Body of pancreas (tissue), 4 donors: ENCODE measurements around the gene TRMT61A. TPM values are rescaled to one million over a fixed set of nuclear protein-coding genes. Genes with fewer than 3 reads are reported as not detected.

Source experiments
- ATAC-seq: fragments of 150-250 bp; one replicate; pipeline ENCODE4 v1.9.1; 2016
- DNase-seq, 4 donors: peaks; one replicate each; pipeline ENCODE4 v3.0.0-alpha.2; 2019
- H3K27ac ChIP-seq, 4 donors: fragments of 200-600 bp; sonication (generic); 1 replicate in 3 of 4; 2 replicates in 1 of 4; pipeline versions ENCODE4 v1.5.1 to v1.6.1; 2016 to 2019; ENCODE audit warnings: mild to moderate bottlenecking in 1 of 4, mixed read lengths in 1 of 4, moderate library complexity in 1 of 4
- H3K27me3 ChIP-seq, 2 donors: fragments of 200-600 bp; sonication (generic); one replicate each; pipeline ENCODE4 v1.6.0; 2016; ENCODE audit warnings: mild to moderate bottlenecking in 1 of 2
- H3K36me3 ChIP-seq, 2 donors: fragments of 200-600 bp; sonication (generic); replicated peaks in 1 of 2; 2 replicates each; pipeline ENCODE4 v1.5.1; 2016; ENCODE audit warnings: low read depth in 2 of 2; ENCODE audit not compliant: insufficient read depth in 1 of 2
- H3K4me1 ChIP-seq: fragments of 200-600 bp; sonication (generic); one replicate; pipeline ENCODE4 v1.6.0; 2016
- H3K4me3 ChIP-seq, 2 donors: fragments of 200-600 bp; sonication (generic); 1 replicate in 1 of 2; 2 replicates in 1 of 2; pipeline ENCODE4 v1.5.1; 2016 to 2019
- H3K9me3 ChIP-seq, 3 donors: fragments of 200-600 bp; sonication (generic); 1 replicate in 2 of 3; 2 replicates in 1 of 3; pipeline ENCODE4 v1.5.1; 2016
- POLR2A ChIP-seq, 3 donors: fragments of 450-650 bp; IDR thresholded peaks; one replicate each; pipeline ENCODE4 v1.6.1; 2016; ENCODE audit warnings: antibody characterized with exemption in 3 of 3, mild to moderate bottlenecking in 2 of 3
- WGBS, 2 donors: methylation state at CpG; one replicate each; pipeline ENCODE4 v1.1.5; 2017; 5-methylcytosine and 5-hydroxymethylcytosine counted together
- intact Hi-C: fragments of 100-400 bp; cut with DNase I; formaldehyde crosslinking; loops from one replicate; pipeline ENCODE4 v1.15.1; 2023
- total RNA-seq, 2 donors: library from RNA; depleted of rRNA; stranded (reverse); fragments of >200 nt; gene quantifications; one replicate each; pipeline ENCODE4 v1.1.0, GENCODE V29; 2016
- TF ChIP-seq, protein P1 (sequence below), 7 experiments: fragments of 450-650 bp in 4 of 7; fragments of 200-600 bp in 3 of 7; sonication (generic) in 3 of 7; IDR thresholded peaks; one replicate each; pipeline ENCODE4 v1.5.1; 2016 to 2019; ENCODE audit warnings: antibody characterized with exemption in 7 of 7

The TRMT61A gene
- total RNA-seq, 2 donors from 2014 or later: 7.9 to 10.4 TPM

DNA sequence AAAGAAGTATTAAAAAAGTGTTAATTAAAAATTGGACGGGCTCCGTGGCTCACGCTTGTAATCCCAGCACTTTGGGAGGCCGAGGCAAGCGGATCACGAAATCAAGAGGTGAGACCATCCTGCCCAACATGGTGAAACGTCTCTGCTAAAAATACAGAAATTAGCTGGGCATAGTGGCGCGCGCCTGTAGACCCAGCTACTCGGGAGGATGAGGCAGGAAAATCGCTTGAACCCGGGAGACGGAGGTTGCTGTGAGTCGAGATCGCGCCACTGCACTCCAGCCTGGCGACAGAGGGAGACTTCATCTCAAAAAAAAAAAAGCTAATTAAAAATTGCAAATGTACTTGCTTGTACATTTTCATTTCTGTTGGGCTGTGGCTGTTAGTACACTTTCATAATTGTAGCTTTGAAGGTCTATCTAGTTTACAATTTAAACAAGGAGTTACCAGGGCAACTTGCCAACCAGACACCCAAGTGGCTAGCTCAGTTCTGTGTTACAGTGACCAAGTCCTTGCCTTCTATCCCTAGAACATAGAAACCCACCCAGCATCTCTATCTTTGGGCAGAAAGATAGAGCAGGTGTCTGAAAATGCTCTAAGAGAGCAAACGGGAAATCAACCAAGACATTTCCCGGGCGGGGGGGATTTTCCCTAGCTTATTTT lies 35.0 kb downstream of the TRMT61A start:
- DNase-seq: no peak
- ATAC-seq: no peak
- Histone ChIP-seq H3K27ac (peak overlapping the region in 1 of 4 donors; percentile 94), H3K4me1 (peaks cover 46% of the 10 kb centered on the region), H3K4me3 (peak overlapping the region in 1 of 2 donors; percentile 100), H3K9me3 (no peaks in the 10 kb centered on the region), H3K36me3 (peaks cover 0 to 3% of the 10 kb centered on the region in 2 donors), H3K27me3 (no peaks in the 10 kb centered on the region)
- TF ChIP-seq POLR2A (IDR thresholded peaks at IDR 0.05): no peak
- TF ChIP-seq, protein P1, sequence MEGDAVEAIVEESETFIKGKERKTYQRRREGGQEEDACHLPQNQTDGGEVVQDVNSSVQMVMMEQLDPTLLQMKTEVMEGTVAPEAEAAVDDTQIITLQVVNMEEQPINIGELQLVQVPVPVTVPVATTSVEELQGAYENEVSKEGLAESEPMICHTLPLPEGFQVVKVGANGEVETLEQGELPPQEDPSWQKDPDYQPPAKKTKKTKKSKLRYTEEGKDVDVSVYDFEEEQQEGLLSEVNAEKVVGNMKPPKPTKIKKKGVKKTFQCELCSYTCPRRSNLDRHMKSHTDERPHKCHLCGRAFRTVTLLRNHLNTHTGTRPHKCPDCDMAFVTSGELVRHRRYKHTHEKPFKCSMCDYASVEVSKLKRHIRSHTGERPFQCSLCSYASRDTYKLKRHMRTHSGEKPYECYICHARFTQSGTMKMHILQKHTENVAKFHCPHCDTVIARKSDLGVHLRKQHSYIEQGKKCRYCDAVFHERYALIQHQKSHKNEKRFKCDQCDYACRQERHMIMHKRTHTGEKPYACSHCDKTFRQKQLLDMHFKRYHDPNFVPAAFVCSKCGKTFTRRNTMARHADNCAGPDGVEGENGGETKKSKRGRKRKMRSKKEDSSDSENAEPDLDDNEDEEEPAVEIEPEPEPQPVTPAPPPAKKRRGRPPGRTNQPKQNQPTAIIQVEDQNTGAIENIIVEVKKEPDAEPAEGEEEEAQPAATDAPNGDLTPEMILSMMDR (IDR thresholded peaks at IDR 0.05): no peak
- intact Hi-C loops: no loop called here
- 39% methylated on average over 21 of the region's 21 CpGs for WGBS, 2 donors

DNA sequence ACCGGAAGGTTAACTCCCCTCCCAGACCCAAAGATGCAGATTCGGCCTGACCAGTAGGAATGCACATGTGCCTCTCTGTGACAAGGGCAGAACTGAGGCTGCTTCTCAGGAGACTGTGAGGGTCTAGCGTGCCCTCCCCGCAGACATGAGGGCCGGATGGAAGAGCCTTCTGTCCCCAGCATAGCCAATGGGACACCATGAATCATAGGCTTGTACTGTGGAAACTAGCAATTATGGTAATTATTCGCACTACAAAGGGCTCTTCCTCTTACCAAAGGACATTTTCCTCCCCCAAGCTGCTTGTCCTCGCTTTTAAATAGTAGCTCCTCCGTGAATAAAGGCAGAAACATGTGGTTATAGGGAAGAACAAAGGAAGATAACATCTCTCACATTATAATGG lies 40.0 kb downstream of the TRMT61A start:
- Histone ChIP-seq H3K4me3 (no peak overlapping the region), H3K27me3 (no peaks in the 10 kb centered on the region), H3K36me3 (peaks cover 0 to 3% of the 10 kb centered on the region in 2 donors), H3K27ac (no peak overlapping the region), H3K4me1 (peaks cover 25% of the 10 kb centered on the region), H3K9me3 (no peaks in the 10 kb centered on the region)
- TF ChIP-seq POLR2A (IDR thresholded peaks at IDR 0.05): no peak
- TF ChIP-seq, protein P1 (IDR thresholded peaks at IDR 0.05): no peak
- WGBS, 2 donors: 65 to 80% methylated on average over 8 of the region's 8 CpGs
- intact Hi-C loops: no loop called here
- ATAC-seq (no peak), DNase-seq (no peak)

DNA sequence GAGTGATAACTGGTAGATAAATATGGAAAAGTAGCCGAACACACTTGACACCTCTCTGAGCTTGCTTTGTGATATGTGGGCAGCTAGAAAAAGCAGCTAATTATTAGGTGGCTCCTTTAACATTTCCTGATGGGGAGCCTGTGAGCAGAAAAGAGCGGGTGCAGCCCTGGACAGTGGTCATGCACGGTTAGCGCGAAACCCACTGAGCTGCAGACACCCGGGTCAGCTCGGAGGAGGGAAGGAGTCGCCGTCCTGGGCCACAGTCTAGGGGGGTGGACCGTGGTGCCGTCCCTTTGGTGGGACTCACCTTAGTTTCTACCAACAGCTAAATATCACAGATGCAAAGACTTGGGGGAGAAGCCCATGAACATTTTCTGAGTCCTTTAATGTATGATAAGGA lies 40.4 kb downstream of the TRMT61A start:
- DNase-seq (no peak), ATAC-seq (no peak)
- Histone ChIP-seq H3K4me3 (no peak overlapping the region), H3K27ac (no peak overlapping the region), H3K27me3 (no peaks in the 10 kb centered on the region), H3K36me3 (peaks cover 0 to 6% of the 10 kb centered on the region in 2 donors), H3K9me3 (no peaks in the 10 kb centered on the region), H3K4me1 (peaks cover 20% of the 10 kb centered on the region)
- intact Hi-C loops: no loop called here
- TF ChIP-seq, protein P1 (IDR thresholded peaks at IDR 0.05): no peak
- TF ChIP-seq POLR2A (IDR thresholded peaks at IDR 0.05): no peak
- 81 to 85% methylated on average over 11 of the region's 11 CpGs for WGBS, 2 donors

DNA sequence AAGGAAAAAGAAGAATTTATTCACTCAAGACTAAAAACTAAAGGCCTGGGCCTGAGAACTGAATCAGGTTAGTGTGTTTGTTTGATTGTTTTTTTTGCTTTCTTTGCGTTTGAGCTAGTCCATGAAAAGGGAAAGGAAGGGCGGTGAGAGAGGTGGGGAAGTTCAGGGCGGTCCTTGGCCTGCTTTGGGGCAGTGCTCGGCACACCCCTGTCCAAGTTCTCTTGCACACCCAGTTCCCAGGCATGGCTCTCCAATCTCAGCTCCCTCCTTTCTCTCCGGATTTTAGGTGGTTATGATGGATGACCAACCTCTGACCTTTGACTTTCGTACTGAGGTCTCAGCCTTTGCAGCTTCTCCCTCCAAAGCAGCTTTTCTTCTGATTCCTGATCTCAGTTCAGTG lies 45.1 kb downstream of the TRMT61A start:
- Histone ChIP-seq H3K27me3 (no peaks in the 10 kb centered on the region), H3K27ac (no peak overlapping the region), H3K4me3 (no peak overlapping the region), H3K36me3 (peaks cover 0 to 6% of the 10 kb centered on the region in 2 donors), H3K4me1 (peaks cover 22% of the 10 kb centered on the region), H3K9me3 (no peaks in the 10 kb centered on the region)
- intact Hi-C loops: no loop called here
- 75% methylated on average over 6 of the region's 6 CpGs for WGBS, 2 donors
- no peak for TF ChIP-seq POLR2A (IDR thresholded peaks at IDR 0.05)
- TF ChIP-seq, protein P1 (IDR thresholded peaks at IDR 0.05): no peak
- DNase-seq (no peak), ATAC-seq (no peak)

DNA sequence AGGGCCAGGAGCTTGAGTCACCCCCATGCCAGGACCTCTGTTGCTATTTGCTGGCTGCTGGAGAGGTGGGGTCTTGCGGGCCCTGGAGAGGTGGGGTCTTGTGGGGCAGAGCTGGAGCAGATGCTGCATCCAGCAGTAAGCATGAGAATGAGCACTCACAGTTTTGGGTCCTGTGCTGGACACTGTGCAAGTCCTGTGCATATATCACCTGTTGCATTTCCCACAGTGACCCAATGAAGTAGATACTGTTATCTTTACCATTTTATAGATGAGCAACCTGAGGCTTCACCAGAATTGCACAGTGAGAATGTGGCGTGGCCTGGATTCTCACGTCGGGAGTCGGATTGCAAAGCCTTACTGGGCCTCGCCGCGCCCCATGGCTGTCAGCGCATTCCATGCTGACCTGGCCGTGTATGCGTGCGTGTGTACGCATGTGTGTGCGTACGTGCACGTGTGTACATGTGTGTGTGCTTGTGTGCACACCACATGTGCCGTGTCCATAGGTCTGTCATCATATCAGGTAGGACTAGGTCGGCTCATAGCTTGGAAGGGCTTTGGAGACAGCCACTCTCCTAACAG lies 45.8 kb downstream of the TRMT61A start:
- WGBS, 2 donors: 88 to 97% methylated on average over 14 to 18 of the region's 18 CpGs
- Histone ChIP-seq H3K27ac (no peak overlapping the region), H3K4me3 (no peak overlapping the region), H3K4me1 (peaks cover 22% of the 10 kb centered on the region), H3K27me3 (no peaks in the 10 kb centered on the region), H3K9me3 (no peaks in the 10 kb centered on the region), H3K36me3 (peaks cover 0 to 6% of the 10 kb centered on the region in 2 donors)
- TF ChIP-seq POLR2A (IDR thresholded peaks at IDR 0.05): no peak
- TF ChIP-seq, protein P1 (IDR thresholded peaks at IDR 0.05): no peak
- intact Hi-C loops: no loop called here
- no peak for DNase-seq
- no peak for ATAC-seq
